Stimulated activated CD4-positive, alpha-beta T cell treated with anti-CD3 and anti-CD28 coated beads, Interleukin-4, amount 100 ng/mL, for 48 hours (primary cell): ENCODE data around the gene CDKN2AIP.

Experiments
- DNase-seq, 2 donors: peaks; one replicate each; pipeline ENCODE4 v3.0.0-alpha.2; 2020; ENCODE audit warnings: low read depth in 2 of 2

Gene CDKN2AIP

DNA sequence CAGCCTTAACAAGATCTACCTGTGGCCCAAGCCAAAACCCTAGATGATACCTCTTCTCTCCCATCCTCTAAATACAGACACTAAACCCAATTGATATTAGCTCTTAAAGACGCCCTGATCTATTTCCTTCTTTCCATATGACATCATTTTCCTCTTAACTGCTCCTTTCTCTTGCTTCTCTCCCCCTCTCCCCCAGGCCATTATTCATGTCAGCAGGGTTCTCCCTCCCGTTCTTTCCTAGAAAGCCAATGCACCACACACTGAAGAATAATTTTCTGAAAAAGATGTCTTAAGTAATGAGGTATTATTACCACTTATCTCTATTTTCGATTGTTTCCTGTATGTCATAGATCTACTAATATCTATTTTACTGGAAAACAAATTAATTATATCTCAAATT, 50.7 kb downstream of the CDKN2AIP start:
- DNase-seq = no peak
